GM19239 (cell line): ENCODE measurements around the gene MYD88.
"Not testable (repeated sequence)": the region's sequence is repeated elsewhere in the genome, so short reads cannot be mapped to it uniquely, and the experiment has no call there.

ENCODE experiments used
- DNase-seq: peaks from one replicate; pipeline ENCODE4 v3.0.0; 2011; ENCODE audit warnings: low spot score; ENCODE audit not compliant: insufficient read length
- FAIRE-seq: peaks from 2 replicates; lab custom pipeline; 2011; peaks lifted over from hg19 to GRCh38; lab: Jason Lieb, UNC

MYD88 gene

DNA sequence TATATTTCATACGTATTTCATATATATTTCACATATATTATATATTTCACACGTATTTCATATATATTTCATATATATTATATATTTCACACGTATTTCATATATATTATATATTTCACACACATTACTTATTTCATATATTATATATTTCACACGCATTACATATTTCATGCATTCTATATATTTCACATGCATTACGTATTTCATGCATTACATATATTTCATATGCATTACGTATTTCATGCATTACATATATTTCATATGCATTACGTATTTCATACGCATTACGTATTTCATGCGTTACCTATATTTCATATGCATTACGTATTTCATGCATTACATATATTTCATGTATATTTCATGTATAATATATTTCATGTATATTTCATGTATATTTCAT is 22.2 kb downstream of the MYD88 start:
- FAIRE-seq, DNase-seq: not testable (repeated sequence)

GRCh38 chr3:38163117-38163840 is 24.8 kb downstream of the MYD88 start:
- DNase-seq (no peak), FAIRE-seq (no peak)

- DNase-seq: no peak
Observed at GRCh38 chr3:38163841-38164642, 25.6 kb downstream of the MYD88 start.

DNA sequence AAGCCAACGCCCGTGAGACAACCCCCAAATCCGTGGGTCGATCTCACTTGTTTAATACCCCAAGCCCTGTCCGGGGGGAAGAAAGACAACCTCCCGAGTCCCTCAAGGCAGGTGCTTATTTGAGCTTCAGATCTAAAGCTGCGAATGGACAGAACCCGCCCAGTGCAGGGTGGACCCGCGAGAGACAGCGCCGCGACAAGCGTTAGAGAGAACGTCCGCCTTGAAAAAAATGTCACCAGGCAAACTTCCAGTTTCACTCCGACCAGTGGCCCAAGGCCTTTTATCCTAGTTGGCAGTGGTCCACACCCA is 26.1 kb downstream of the MYD88 start:
- DNase-seq (peak; percentile 17), FAIRE-seq (no peak)

More at GRCh38 chr3:38163841-38164642, 25.6 kb downstream of the MYD88 start:
- no peak for FAIRE-seq

DNA sequence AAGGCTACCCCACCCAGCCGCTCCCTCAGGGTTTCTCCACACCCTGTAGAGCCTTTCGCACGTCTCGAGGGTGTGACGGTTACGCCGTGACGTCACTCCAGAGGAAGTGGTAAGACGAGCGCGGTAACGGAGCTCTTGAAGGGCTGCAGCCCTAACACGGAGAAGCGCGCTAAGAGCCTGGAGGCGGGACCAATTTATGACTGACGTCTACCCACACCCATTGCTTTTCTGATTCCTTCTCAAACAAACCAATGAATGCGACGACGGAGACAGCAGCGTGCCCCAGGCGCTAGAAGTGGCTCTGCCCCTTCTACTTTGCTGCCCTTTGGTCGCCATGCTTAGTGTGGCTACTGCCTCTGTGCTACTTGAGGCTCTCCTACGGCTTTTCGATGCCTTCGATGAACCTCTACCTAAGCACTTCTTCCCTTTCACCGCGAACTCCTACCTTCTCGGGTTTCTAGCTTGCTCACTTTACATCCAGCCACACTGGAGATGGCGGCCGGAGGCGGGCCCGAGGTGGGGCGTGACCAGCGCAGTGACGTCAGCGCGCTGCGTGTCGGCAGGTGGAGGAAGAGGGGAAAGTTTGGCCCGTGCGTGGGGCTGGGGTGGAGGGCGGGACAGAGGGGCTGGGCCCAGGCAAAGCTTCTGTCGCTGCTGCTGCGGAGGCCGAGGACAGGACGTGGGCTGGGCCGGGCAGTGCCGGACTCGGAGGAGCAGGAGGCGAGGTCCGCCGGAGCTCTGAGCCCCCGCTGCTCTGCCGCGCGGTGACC is 26.7 kb downstream of the MYD88 start, which contains the start of gene OXSR1:
Gene OXSR1 (plus strand): TSS at position 586 of the 770 bp plus-strand sequence. CDS start 340 bp downstream, outside the sequence.
- FAIRE-seq (peak; percentile 99), DNase-seq (peak; percentile 72)

DNA sequence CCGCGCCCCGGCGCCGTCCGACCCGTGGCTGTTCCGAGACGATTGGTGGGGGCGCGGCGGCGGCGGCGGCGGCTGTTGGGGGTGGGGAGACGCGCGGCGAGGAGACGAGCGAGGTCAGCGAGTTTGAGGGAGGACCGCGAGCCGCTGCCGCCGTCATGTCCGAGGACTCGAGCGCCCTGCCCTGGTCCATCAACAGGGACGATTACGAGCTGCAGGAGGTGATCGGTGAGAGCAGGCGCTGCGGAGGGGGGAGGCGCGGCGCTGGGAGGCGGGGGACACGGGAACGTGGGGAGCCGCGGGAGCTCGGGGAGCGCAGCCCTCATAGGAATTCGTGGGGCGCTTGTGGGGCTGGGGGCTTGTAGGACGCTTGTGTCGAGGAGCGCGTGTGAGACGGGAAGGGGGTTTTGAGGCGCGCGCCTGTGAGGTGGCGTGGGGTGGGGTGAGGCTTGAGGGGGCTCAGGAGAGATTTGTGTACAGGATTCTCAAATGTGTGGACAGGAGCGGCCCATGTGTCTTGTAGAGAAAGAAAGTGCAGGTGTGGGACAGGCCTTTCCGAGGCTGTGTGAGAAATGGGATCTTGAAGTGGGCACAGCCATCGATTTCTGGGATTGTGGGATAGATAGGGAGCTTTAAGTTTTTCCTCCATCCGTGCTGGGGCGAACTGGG is 27.4 kb downstream of the MYD88 start:
- FAIRE-seq (no peak), DNase-seq (no peak)

DNA sequence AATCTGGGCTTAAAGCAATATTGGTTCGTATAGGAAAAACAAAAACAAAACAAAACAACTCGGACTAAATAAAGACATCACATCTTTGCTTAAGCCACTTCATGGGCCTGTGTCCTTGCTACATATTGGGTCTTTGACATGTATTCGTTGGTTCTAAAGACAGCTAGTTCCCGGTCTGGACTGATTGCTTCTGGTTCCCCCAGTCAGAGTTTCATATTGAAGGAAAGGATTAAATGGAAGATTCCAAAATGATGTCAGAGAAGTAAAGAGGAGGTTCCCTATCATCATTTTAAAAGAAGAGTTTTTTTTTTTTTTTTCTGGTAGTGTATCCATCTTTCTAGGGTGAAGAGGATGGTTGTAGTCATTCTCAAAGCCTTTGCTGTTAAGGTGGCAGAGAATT is 29.1 kb downstream of the MYD88 start:
- DNase-seq: no peak
- FAIRE-seq: no peak

DNA sequence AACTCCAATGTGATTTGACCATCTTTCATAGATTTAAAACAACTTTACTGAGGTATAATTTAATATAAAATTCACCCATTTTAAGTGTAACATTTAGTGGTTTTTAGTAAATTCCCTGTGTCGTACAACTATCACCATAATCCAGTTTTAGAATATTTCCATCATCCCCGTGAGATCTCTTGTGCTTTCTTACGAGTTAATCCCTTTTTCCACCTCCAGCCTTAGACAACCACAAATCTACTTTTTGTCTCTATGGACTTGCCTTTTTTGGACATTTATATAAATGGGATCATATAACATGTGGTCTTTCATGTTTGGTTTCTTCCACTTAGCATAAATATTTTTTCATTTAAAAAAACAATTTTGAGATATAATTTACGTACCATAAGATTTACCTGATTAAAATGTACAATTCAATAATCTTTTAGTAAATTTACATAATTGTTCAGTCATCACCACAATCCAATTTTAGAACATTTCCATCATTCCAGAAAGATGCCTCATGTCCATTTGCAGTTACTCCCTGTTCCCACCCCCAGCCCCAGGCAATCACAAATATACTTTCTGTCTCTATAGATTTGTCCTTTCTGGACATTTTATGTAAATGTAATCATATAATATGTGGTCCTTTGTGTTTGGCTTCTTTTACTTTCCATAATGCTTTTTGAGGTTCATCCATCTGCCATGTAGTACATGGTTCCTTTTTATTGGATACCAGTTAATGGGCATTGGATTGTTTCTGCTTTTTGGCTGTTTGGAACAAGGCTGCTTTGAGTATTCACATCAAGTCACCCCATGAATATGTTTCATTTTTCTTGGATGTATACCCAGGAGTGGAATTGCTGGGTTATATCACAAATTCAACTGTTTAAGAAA is 29.9 kb downstream of the MYD88 start:
- FAIRE-seq: no peak
- DNase-seq: no peak

DNA sequence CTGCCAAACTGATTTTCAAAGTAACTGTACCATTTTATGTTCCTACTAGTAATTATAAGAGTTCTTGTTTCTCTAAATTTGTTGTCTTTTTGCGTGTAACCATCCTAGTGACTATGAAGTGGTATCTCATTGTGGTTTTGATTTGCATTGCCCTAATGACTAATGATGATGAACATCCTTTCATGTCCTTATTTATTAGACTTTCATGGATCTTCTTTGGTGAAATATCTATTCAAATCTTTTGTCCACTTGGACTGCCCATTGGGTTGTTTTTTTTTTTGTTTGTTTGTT is 30.5 kb downstream of the MYD88 start:
- FAIRE-seq (no peak), DNase-seq (no peak)

DNA sequence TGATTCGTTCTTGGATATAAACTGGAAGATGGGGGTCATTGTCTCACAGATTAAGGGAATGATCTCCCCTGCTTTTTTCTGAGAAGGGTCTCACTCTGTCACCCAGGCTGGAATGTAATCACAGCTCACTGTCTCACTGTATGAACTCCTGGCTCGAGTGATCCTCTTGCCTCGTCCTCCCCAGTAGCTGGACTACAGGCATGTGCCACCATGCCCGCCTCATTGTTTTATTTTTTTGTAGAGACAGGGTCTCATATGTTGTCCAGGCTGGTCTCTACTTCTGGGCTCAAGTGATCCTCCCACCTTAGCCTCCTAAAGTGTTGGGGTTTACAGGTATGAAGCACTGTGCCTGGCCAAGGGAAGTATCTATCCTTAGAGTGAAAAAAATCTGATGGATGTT is 32.3 kb downstream of the MYD88 start:
- DNase-seq (no peak), FAIRE-seq (no peak)

GRCh38 chr3:38171622-38172021 is 33.2 kb downstream of the MYD88 start:
- no peak for DNase-seq
- FAIRE-seq: peak; percentile 21

- FAIRE-seq: peak; percentile 64
- DNase-seq: no peak
Observed at GRCh38 chr3:38173834-38174418, 35.5 kb downstream of the MYD88 start.

DNA sequence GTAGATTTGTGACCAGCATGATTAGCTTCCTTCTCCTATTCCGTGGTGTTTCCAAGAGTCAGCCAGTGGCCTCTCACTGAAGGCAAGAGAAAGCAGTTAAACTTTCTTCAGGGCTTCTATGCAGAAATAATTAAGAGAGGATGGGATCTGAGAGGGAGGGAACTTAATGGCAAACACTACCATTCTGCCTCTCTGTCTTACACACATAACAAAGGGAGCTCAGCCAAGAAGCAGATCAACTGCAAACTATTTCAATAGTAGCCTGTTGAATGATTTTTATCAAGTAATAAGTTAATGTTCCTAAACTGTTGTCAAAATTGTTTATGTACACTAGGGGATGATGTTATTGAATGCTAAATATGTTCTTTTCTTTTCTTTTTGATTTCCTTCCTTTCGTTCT is 38.7 kb downstream of the MYD88 start:
- FAIRE-seq (no peak), DNase-seq (no peak)

DNA sequence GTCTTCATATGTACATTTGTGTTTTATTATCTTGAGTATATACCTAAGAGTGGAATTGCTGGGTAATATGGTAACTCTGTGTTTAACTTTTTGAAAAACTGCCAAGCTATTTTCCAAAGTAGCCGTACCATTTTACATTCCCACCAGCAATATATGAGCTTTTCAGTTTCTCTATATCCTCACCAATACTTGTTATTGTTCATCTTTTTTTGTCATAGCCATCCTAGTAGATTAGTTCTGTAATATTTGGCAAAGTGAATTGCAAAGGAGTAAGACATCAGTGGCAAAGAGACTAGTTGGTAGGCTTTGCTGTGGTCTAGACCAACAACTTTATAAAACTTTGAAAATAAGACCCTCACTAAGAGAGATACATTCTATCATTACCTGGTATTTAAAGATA is 48.3 kb downstream of the MYD88 start:
- DNase-seq (no peak), FAIRE-seq (no peak)

- DNase-seq: no peak
- FAIRE-seq: no peak
Observed at GRCh38 chr3:38190481-38190881, 52.0 kb downstream of the MYD88 start.
